Measurements from ENCODE around the gene PRR4.

Gene PRR4

DNA sequence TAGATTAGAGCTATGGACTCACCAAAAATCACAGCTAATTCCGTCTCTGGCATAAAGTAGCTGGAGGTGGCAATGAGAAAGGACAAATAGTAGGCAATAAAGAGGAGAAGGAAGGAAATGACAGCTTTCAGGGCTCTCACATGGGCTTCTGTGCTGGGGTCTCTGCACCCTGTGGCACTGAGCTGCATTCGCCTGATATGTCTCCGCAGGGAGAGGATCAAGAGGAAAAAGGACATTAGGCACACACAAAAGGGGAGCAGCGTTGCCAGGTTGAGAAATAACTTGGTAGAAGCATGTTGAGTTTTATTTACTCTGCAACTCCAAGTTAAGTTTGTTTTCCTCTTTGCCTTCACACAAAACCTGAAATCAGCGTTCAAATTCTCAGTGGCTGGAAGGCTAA, 47.5 kb downstream of the PRR4 start:
- no peak for DNase-seq (ENCODE audit: low spot score)
